Duodenal mucosa (tissue), 2 donors: ENCODE results near the gene DPY19L2.
"Not testable (repeated sequence)": the region's sequence is repeated elsewhere in the genome, so short reads cannot be mapped to it uniquely, and the experiment has no call there.

Experiments
- H3K27ac ChIP-seq: one replicate; pipeline ENCODE4 v1.7.0; 2013; ENCODE audit warnings: low read depth, low read length
- H3K27me3 ChIP-seq, 2 donors: one replicate each; pipeline ENCODE4 v1.7.0; 2013; ENCODE audit warnings: low read length in 2 of 2, control low read depth in 1 of 2; ENCODE audit not compliant: insufficient read depth in 2 of 2, control insufficient read depth in 1 of 2
- H3K36me3 ChIP-seq, 2 donors: one replicate each; pipeline ENCODE4 v1.7.0; 2013; ENCODE audit warnings: low read length in 2 of 2, control low read depth in 1 of 2; ENCODE audit not compliant: insufficient read depth in 2 of 2, control insufficient read depth in 1 of 2
- H3K4me1 ChIP-seq, 2 donors: one replicate each; pipeline ENCODE4 v1.7.0; 2013; ENCODE audit warnings: low read length in 2 of 2, control low read depth in 1 of 2; ENCODE audit not compliant: insufficient read depth in 2 of 2, control insufficient read depth in 1 of 2
- H3K4me3 ChIP-seq, 2 donors: one replicate each; pipeline ENCODE4 v1.7.0; 2013; ENCODE audit warnings: low read length in 2 of 2, low read depth in 1 of 2
- H3K9ac ChIP-seq, 2 donors: one replicate each; pipeline ENCODE4 v1.7.0; 2013; ENCODE audit warnings: low read length in 2 of 2, low read depth in 1 of 2
- H3K9me3 ChIP-seq, 2 donors: one replicate each; pipeline ENCODE4 v1.7.0; 2013; ENCODE audit warnings: low read length in 2 of 2, control low read depth in 1 of 2; ENCODE audit not compliant: control insufficient read depth in 1 of 2

Gene DPY19L2

DNA sequence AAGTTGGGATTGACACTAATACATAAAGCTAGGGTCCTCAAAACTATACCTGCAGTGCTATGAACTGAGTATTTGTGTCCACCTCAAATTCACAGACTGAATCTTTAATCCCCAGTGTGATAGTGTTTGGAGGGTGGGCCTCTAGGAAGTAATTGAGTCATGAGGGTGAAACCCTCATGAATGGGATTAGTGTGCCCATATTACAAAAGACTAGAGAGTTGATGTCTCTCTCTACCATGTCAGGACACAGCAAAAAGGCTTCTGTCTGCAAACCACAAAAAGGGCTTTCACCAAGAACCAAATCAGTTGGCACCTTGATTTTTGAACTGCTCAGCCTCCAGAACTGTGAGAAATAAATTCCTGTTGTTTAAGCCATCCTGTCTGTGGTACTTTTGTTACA, 59.0 kb downstream of the DPY19L2 start:
- not testable (repeated sequence) for H3K9me3 ChIP-seq, H3K4me1 ChIP-seq, H3K36me3 ChIP-seq, H3K27me3 ChIP-seq, H3K4me3 ChIP-seq, H3K27ac ChIP-seq, H3K9ac ChIP-seq

DNA sequence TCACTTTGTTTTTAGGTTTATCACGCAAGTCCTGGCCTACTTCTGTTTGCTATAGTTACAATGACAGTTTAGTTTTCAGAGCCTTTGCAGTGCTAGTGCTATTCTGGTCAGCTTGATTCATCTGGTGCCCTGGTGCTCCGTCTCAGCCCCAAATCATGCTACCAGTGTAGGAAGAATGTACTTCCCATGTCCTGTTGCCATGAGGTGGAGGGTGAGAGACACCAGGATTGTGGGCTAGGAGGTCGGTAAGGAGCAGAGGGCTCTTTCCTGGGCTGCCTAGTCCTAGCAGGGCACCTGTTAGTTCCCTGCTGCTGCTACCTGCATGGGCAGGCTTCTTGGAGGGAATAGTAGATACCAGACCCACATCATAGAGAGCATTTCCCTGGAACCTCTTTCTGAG, 63.3 kb downstream of the DPY19L2 start:
- not testable (repeated sequence) for H3K4me3 ChIP-seq, H3K9me3 ChIP-seq, H3K27ac ChIP-seq, H3K9ac ChIP-seq, H3K27me3 ChIP-seq, H3K36me3 ChIP-seq, H3K4me1 ChIP-seq

- H3K27ac ChIP-seq, H3K4me3 ChIP-seq, H3K9me3 ChIP-seq, H3K36me3 ChIP-seq, H3K27me3 ChIP-seq, H3K4me1 ChIP-seq, H3K9ac ChIP-seq: not testable (repeated sequence)
Observed at GRCh38 chr12:63594828-63595227, 73.5 kb downstream of the DPY19L2 start.

- not testable (repeated sequence) for H3K9ac ChIP-seq, H3K9me3 ChIP-seq, H3K27me3 ChIP-seq, H3K4me1 ChIP-seq, H3K4me3 ChIP-seq, H3K36me3 ChIP-seq, H3K27ac ChIP-seq
Observed at GRCh38 chr12:63584426-63584825, 83.9 kb downstream of the DPY19L2 start.

GRCh38 chr12:63583289-63583688, 85.0 kb downstream of the DPY19L2 start:
- H3K27ac ChIP-seq, H3K4me1 ChIP-seq, H3K9me3 ChIP-seq, H3K9ac ChIP-seq, H3K4me3 ChIP-seq, H3K27me3 ChIP-seq, H3K36me3 ChIP-seq: not testable (repeated sequence)

DNA sequence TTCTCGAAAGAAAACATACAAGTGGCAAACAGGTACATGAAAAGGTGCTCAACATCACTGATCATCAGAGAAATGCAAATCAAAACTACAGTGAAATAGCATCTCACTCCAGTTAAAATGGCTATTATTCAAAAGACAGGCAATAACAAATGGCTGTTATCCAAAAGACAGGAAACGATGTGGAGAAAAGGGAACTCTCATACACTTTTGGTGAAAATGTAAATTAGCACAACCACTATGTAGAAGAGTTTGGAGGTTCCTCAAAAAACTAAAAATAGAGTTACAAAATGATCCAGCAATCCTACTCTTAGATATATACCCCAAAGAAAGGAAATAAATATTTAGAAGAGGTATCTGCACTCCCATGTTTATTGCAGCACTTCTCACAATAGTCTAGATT, 90.7 kb downstream of the DPY19L2 start:
- H3K27me3 ChIP-seq, H3K27ac ChIP-seq, H3K4me1 ChIP-seq, H3K36me3 ChIP-seq, H3K9me3 ChIP-seq, H3K4me3 ChIP-seq, H3K9ac ChIP-seq: not testable (repeated sequence)

DNA sequence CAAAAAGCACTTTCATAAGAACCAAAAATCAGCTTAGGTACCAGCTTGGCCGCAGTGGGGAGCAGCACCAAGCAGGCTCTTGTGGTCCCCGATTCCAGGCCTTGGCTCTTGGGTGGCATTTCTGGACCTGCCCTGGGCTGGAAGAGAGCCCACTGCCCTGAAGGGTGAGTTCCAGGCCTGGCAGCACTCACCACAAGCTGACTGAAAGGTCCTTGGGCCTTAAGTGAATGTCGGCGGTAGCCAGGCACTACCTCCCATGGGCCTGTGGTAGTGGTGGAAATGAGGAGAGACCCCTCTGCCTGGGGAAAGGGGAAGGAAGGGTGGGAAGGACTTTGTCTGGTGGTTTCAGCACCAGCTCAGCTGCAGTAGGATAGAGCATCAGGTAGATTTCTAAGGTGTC, 96.3 kb downstream of the DPY19L2 start:
- H3K27me3 ChIP-seq, H3K9me3 ChIP-seq, H3K27ac ChIP-seq, H3K4me1 ChIP-seq, H3K36me3 ChIP-seq, H3K4me3 ChIP-seq, H3K9ac ChIP-seq: not testable (repeated sequence)

DNA sequence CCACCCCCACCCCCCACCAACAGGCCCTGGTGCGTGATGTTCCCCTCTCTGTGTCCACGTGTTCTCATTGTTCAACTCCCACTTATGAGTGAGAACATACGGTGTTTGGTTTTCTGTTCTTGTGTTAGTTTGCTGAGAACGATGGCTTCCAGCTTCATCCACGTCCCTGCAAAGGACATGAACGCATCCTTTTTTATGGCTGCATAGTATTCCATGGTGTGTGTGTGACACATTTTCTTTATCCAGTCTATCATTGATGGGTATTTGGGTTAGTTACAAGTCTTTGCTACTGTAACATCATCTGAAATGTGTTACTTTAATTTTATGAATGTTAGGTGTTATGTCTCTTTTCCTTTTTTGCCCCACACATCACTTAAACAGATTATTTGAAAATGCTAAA, 109.8 kb downstream of the DPY19L2 start:
- not testable (repeated sequence) for H3K9ac ChIP-seq

GRCh38 chr12:63551397-63551796, 116.9 kb downstream of the DPY19L2 start:
- not testable (repeated sequence) for H3K36me3 ChIP-seq, H3K27ac ChIP-seq, H3K9me3 ChIP-seq, H3K4me3 ChIP-seq, H3K9ac ChIP-seq, H3K4me1 ChIP-seq, H3K27me3 ChIP-seq

More for the DNA sequence above, 109.8 kb downstream of the DPY19L2 start:
- not testable (repeated sequence) for H3K27me3 ChIP-seq, H3K27ac ChIP-seq, H3K9me3 ChIP-seq, H3K4me1 ChIP-seq, H3K36me3 ChIP-seq, H3K4me3 ChIP-seq

DNA sequence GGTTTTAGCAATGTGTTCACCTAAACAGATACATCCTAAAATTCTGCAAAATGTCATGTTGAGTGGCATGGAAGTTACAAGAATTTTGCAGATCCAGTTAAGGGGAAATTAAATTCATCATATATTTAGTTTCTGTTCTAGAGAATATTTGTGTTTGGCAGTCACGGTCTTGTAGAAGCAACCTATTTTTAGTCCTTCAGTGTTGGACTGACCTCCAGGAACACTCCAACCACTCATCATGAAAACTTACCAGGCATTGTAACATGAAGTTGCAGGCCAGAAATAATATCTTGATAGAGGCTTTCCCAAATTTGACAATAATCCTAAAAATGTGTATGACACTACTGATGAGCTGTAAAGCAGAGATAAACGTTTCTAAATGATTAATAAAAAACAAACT, 119.3 kb downstream of the DPY19L2 start:
- not testable (repeated sequence) for H3K4me1 ChIP-seq, H3K36me3 ChIP-seq, H3K9ac ChIP-seq, H3K27me3 ChIP-seq, H3K9me3 ChIP-seq, H3K27ac ChIP-seq, H3K4me3 ChIP-seq

DNA sequence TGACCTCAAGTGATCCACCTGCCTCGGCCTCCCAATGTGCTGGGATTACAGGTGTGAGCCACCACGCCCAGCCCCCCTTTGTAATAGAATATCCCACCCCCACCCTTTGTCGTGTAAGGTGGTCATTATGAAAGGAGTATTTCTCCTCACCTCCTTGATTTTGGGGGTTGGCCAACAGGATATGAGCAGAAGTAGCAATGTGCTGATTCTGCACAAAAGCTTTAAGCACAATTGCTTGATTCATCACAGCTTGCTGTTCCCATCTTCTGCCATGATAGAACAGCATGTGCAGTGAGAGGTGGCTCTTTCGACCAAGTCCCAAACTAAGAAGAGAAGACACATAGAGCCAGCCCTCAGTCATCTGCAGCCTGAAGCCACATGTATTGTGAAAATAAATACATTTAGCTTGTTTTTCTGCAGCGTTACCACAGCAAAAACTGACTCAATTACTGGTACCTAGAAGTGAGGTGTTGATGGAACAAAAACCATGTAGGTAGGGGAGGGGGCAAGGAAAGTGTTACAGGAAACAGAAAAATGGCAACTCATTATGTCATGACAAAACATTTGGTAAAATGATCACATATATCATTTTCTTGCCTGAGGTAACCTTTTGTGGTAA, 122.9 kb downstream of the DPY19L2 start:
- H3K27me3 ChIP-seq, H3K4me1 ChIP-seq, H3K36me3 ChIP-seq, H3K27ac ChIP-seq, H3K9me3 ChIP-seq, H3K4me3 ChIP-seq, H3K9ac ChIP-seq: not testable (repeated sequence)
